GM19099 (cell line): ENCODE results near the gene POT1.

ENCODE experiments used
- POLR2A ChIP-seq: IDR thresholded peaks from 3 replicates; pipeline ENCODE4 v1.6.1; 2011; ENCODE audit warnings: low read depth; ENCODE audit not compliant: insufficient read length; ENCODE audit errors: extremely low read depth

Gene POT1, protein sequence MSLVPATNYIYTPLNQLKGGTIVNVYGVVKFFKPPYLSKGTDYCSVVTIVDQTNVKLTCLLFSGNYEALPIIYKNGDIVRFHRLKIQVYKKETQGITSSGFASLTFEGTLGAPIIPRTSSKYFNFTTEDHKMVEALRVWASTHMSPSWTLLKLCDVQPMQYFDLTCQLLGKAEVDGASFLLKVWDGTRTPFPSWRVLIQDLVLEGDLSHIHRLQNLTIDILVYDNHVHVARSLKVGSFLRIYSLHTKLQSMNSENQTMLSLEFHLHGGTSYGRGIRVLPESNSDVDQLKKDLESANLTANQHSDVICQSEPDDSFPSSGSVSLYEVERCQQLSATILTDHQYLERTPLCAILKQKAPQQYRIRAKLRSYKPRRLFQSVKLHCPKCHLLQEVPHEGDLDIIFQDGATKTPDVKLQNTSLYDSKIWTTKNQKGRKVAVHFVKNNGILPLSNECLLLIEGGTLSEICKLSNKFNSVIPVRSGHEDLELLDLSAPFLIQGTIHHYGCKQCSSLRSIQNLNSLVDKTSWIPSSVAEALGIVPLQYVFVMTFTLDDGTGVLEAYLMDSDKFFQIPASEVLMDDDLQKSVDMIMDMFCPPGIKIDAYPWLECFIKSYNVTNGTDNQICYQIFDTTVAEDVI

DNA sequence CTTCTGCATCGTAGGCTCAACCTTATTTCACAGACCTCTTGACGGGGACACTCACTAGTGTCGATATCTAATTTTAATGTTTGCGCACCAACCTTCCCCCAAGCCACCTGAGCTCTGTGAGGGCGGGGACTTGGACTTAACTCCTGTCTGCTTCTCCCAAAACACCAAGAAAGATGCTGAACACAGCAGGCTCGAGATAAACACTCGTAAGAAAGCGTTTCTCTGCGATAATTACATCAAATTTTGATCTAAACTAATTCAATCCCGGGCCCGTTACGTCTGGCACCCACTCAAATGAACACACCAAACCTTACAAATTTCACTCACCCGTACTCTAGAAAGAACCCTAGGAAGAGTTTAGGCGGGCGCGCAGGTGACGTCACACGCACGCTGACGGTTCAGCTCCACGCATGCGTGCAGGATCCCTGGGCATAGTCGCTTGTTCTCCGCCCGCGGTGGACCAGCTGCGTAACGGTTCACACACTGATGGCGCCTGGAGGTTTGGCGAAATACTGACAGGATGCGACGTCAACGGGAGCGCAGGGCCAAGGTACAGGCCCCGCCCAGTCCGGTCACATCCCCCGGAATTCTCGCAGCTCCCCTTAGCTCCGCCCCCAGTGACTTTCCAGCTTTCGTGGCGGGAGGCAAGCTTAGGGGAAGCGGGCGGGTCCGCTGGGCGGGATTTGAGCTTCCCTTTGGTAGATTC is at the start of gene POT1:
POT1 (minus strand) TSS at position 359 of the 706 bp plus-strand sequence. CDS start 32,652 bp downstream, outside the sequence.
- peak; percentile 78 for TF ChIP-seq POLR2A

GRCh38 chr7:124965553-124965952 is 35.9 kb upstream of the POT1 start:
- TF ChIP-seq POLR2A = no peak

- TF ChIP-seq POLR2A = no peak
Measured at GRCh38 chr7:124959676-124960075, 30.1 kb upstream of the POT1 start.

- no peak for TF ChIP-seq POLR2A
Measured at GRCh38 chr7:124956160-124956559, 26.5 kb upstream of the POT1 start.

GRCh38 chr7:124954790-124955189 is 25.2 kb upstream of the POT1 start:
- TF ChIP-seq POLR2A = no peak

GRCh38 chr7:124945680-124946079 is 16.1 kb upstream of the POT1 start:
- TF ChIP-seq POLR2A = no peak

- TF ChIP-seq POLR2A = no peak
Measured at GRCh38 chr7:124943472-124943871, 13.8 kb upstream of the POT1 start.

DNA sequence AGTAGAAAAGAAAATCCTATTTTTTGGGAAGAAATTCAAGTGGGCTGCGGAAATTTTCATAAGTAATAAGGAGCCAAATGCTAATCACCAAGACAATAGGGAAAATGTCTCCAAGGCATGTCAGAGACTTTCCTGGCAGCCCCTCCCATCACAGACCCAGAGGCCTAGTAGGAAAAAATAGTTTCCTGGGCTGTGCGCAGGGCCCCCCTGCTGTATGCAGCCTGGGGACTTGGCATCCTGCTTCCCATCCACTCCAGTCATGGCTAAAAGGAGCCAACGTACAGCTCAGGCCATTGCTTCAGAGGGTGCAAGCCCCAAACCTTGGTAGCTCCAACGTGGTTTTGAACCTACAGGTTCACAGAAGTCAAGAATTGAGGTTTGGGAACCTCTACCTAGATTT is 12.8 kb upstream of the POT1 start:
- TF ChIP-seq POLR2A = no peak

DNA sequence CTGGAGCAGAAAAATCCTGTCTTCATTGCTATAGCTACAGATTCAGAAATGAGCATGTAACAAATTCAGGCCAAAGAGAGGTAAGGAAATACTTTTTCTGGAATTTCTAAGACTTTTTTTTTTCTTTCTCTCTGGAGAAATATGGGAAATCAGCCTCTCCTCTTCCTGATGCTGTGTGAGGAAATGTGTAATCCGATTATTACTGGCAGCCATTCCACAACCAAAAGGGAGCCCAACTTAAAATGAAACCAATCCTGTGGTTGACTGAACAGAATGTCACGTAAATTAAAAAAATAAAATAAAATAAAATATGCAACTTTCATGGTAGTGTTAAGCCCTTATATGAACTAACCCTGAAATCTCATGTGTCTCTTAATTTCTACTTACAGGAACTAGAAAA is 10.7 kb upstream of the POT1 start:
- TF ChIP-seq POLR2A = no peak

DNA sequence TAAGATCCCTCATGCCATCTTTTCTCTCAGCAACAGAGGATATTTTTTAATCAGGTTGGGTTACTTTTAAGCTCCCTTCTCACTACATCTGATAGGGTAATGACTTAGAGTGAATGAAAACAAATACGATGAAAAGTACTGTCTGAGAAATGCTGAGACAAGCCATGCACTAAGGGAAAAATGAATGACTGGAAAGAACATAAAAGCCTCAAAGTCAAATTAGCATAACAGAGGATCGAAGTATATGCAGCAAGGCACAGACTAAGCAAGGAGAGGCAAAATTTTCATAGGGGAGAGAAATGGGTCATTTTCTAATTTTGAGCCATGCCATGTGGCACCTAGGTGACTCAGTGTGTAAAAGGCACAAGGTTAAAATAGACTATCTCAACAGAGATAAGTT is 8.5 kb upstream of the POT1 start:
- TF ChIP-seq POLR2A = no peak

DNA sequence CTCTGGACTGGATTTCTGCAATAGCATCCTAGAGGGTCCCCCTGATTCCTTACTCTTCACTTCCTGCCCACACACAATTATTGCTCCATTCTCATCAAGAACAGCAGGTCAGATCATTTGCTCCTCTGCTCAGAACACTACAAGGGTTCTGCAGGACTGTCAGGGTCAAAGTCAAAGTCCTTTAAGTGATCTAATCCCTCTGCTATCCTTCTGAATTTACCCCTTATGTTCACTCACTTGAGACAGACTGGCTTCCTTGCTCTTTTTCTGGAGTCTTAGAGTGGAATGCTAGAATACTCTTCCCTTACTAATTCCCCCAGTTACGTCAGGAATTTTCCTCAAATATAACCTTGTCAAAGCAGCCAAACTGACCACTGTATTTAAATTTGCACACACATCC is 7.5 kb upstream of the POT1 start:
- no peak for TF ChIP-seq POLR2A

- no peak for TF ChIP-seq POLR2A
Measured at GRCh38 chr7:124934841-124935240, 5.2 kb upstream of the POT1 start.

GRCh38 chr7:124930655-124931597 is 1.3 kb upstream of the POT1 start:
- no peak for TF ChIP-seq POLR2A

DNA sequence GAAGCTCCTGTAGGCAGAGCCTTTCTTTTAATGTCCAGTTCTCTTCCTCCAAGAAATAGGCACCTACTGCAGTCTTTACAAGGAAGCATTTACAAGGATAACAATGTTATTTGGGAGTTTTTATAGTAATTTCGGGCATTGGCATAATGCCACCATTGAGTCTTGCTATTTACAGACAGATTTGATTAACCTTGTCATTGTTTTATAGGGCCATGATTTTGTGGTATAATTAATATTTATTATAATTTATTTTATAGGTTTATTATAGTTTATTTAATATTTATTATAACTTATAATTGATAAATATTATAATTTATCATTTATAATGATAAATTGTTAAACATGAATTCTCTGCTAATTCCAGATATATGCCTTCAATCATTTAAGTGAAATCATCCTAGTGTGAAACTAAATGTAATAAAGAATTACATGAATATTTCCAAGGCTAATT is 573 bp upstream of the POT1 start:
- TF ChIP-seq POLR2A = no peak
